Loucy (cell line): Measurements from ENCODE around the gene ICE1.

Source experiments
- H2AFZ ChIP-seq: fragments of 200-600 bp; sonication (generic); 2 replicates; pipeline ENCODE4 v1.6.0; 2016; ENCODE audit warnings: antibody characterized with exemption, mild to moderate bottlenecking, low read length, moderate library complexity
- H3F3A ChIP-seq: fragments of 200-600 bp; 2 replicates; pipeline ENCODE4 v1.6.0; 2016; ENCODE audit warnings: antibody characterized with exemption, low read depth, mild to moderate bottlenecking
- H3K27me3 ChIP-seq: fragments of 200-600 bp; sonication (generic); 2 replicates; pipeline ENCODE4 v1.6.1; 2014; ENCODE audit warnings: low read length, mild to moderate bottlenecking; ENCODE audit not compliant: insufficient read depth, poor library complexity, severe bottlenecking
- H3K36me3 ChIP-seq: fragments of 200-600 bp; sonication (generic); 2 replicates; pipeline ENCODE4 v1.6.1; 2016; ENCODE audit warnings: low read length; ENCODE audit not compliant: insufficient read depth
- H3K4me1 ChIP-seq: fragments of 200-600 bp; sonication (generic); 2 replicates; pipeline ENCODE4 v1.5.1; 2014; ENCODE audit warnings: low read length, mild to moderate bottlenecking; ENCODE audit not compliant: insufficient read depth, poor library complexity, severe bottlenecking
- H3K4me2 ChIP-seq: fragments of 200-600 bp; sonication (generic); 2 replicates; pipeline ENCODE4 v1.6.0; 2014; ENCODE audit warnings: antibody characterized with exemption, low read length, low read depth, mild to moderate bottlenecking; ENCODE audit not compliant: poor library complexity, severe bottlenecking
- H3K4me3 ChIP-seq: fragments of 200-600 bp; sonication (generic); 2 replicates; pipeline ENCODE4 v1.5.1; 2014; ENCODE audit warnings: low read length, mild to moderate bottlenecking, mixed read lengths; ENCODE audit not compliant: poor library complexity, severe bottlenecking
- H3K79me2 ChIP-seq: fragments of 200-600 bp; sonication (generic); 2 replicates; pipeline ENCODE4 v1.6.1; 2014; ENCODE audit warnings: low read length; ENCODE audit not compliant: insufficient read depth
- H3K9ac ChIP-seq: fragments of 200-600 bp; sonication (generic); 2 replicates; pipeline ENCODE4 v1.6.0; 2014; ENCODE audit warnings: mild to moderate bottlenecking, low read depth, low read length, moderate library complexity; ENCODE audit not compliant: poor library complexity, severe bottlenecking
- H3K9me2 ChIP-seq: fragments of 200-600 bp; sonication (generic); replicated peaks from 2 replicates; pipeline ENCODE4 v1.6.1; 2016; ENCODE audit warnings: low read depth, low read length, mixed read lengths
- H3K9me3 ChIP-seq: fragments of 200-600 bp; sonication (generic); 2 replicates; pipeline ENCODE4 v1.6.1; 2014; ENCODE audit warnings: mild to moderate bottlenecking, antibody characterized with exemption, low read length, low read depth; ENCODE audit not compliant: insufficient read depth
- H4K20me1 ChIP-seq: fragments of 200-600 bp; sonication (generic); 2 replicates; pipeline ENCODE4 v1.6.0; 2014; ENCODE audit warnings: antibody characterized with exemption, low read length, mild to moderate bottlenecking; ENCODE audit not compliant: insufficient read depth, poor library complexity, severe bottlenecking
- CTCF ChIP-seq: fragments of 200-600 bp; sonication (generic); conservative IDR thresholded peaks from 2 replicates; pipeline ENCODE4 v1.5.1; 2014; ENCODE audit warnings: mild to moderate bottlenecking, antibody characterized with exemption, low read length
- EZH2phosphoT487 ChIP-seq: fragments of 200-600 bp; IDR thresholded peaks from 2 replicates; pipeline ENCODE4 v1.6.1; 2018; ENCODE audit warnings: antibody characterized with exemption, mild to moderate bottlenecking, moderate library complexity, borderline replicate concordance

The ICE1 gene

DNA sequence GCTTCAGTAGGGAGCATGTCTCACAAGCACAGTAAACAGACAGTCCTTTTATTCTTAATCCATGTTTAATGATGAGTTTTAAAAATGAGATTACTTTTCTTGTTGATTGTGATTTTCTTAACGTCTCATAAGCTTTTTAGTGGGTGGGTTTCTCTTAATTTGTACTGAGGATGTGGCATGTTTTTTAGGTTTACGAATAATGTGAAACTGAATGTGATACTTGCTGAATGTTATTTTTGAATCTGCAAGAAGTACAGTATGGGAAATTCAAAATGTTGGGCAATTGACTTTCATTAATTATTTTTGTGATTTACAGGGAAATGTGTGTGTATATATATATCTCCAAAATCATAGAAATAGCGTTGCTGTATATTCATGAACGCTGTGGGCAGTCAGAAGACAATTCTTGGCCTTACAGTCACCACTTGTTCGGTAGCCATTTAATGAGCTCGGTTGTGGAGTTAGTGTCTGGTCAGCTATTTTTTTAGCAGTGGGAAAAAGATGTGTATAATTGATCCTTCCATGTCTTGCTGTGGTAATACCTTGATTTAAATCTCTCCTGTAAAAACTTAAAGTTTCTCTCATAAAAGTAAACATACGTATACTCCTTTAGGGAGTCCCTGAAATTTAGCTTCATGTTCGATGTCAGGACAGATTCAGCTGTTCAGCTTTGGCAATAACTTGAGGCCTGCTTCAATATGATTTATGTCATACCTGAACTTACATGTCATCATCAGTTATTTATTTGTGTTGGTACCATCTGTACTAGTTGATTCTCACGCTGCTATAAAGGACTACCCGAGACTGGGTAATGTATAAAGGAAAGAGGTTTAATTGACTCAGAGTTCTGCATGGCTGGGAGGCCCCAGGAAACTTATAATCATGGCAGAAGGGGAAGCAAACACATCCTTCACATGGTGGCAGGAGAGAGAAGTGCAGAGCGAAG, 15.0 kb downstream of the ICE1 start:
- Histone ChIP-seq H3K4me3 (no peak overlapping the region), H3K9me3 (no peaks in the 10 kb centered on the region), H3K9me2 (no peaks in the 10 kb centered on the region), H3K27me3 (no peaks in the 10 kb centered on the region), H3K4me2 (no peak overlapping the region), H4K20me1 (peaks cover 14% of the 10 kb centered on the region), H3K4me1 (no peaks in the 10 kb centered on the region), H3K9ac (no peak overlapping the region), H2AFZ (no peak overlapping the region), H3F3A (no peaks in the 10 kb centered on the region), H3K36me3 (peaks cover 39% of the 10 kb centered on the region; the same call in 1 of the 2 replicates), H3K79me2 (peaks cover 34% of the 10 kb centered on the region)
- TF ChIP-seq CTCF: no peak
- no peak for TF ChIP-seq EZH2phosphoT487

DNA sequence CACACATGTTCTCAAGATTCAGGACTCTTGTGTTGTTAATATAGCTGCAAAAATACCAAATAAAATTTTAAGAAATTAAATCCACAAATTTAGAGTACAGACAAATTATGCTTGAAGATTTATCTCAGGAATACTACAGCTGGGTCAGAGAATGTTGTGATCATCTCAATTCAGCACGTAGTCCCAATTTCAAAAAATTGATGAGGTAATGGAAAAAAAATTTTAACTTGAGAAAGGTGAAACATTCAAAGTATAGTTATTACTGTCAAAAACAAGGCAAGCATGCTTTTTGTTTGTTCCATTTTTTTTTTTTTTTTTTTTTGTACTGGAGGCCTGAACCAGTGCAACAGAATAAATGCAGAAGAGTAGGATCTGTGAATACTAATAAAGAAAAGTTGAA, 29.4 kb downstream of the ICE1 start:
- H3K9ac ChIP-seq: no peak overlapping the region
- no peaks in the 10 kb centered on the region for H3K9me2 ChIP-seq
- H2AFZ ChIP-seq: no peak overlapping the region
- H3K36me3 ChIP-seq: peaks cover 66% of the 10 kb centered on the region; the same call in 1 of the 2 replicates
- H3K4me1 ChIP-seq: no peaks in the 10 kb centered on the region
- no peak for TF ChIP-seq EZH2phosphoT487
- TF ChIP-seq CTCF: no peak
- no peaks in the 10 kb centered on the region for H3F3A ChIP-seq
- H3K9me3 ChIP-seq: no peaks in the 10 kb centered on the region
- no peak overlapping the region for H3K4me3 ChIP-seq
- no peaks in the 10 kb centered on the region for H3K79me2 ChIP-seq
- no peak overlapping the region for H3K4me2 ChIP-seq
- H3K27me3 ChIP-seq: no peaks in the 10 kb centered on the region
- H4K20me1 ChIP-seq: no peaks in the 10 kb centered on the region

- H3K4me3 ChIP-seq: no peak overlapping the region
- peaks cover 68% of the 10 kb centered on the region; the same call in 1 of the 2 replicates for H3K36me3 ChIP-seq
- H3K9ac ChIP-seq: no peak overlapping the region
- H3K4me2 ChIP-seq: no peak overlapping the region
- no peaks in the 10 kb centered on the region for H3F3A ChIP-seq
- no peaks in the 10 kb centered on the region for H3K9me3 ChIP-seq
- TF ChIP-seq CTCF (no peak), EZH2phosphoT487 (no peak)
- no peaks in the 10 kb centered on the region for H3K79me2 ChIP-seq
- no peak overlapping the region for H2AFZ ChIP-seq
- H3K27me3 ChIP-seq: no peaks in the 10 kb centered on the region
- no peaks in the 10 kb centered on the region for H4K20me1 ChIP-seq
- no peaks in the 10 kb centered on the region for H3K4me1 ChIP-seq
- H3K9me2 ChIP-seq: no peaks in the 10 kb centered on the region
Measured at GRCh38 chr5:5453131-5453530, 30.7 kb downstream of the ICE1 start.
